IPS-18a (cell line): Measurements from ENCODE around the gene CMIP.

Source experiments
- H3K27ac ChIP-seq: one replicate; pipeline ENCODE4 v1.5.1; 2013; ENCODE audit warnings: low read length
- H3K27me3 ChIP-seq: one replicate; pipeline ENCODE4 v1.6.1; 2013; ENCODE audit warnings: mild to moderate bottlenecking, low read length; ENCODE audit not compliant: control insufficient read depth, insufficient read depth
- H3K36me3 ChIP-seq: one replicate; pipeline ENCODE4 v1.6.1; 2013; ENCODE audit warnings: low read depth, low read length; ENCODE audit not compliant: control insufficient read depth
- H3K4me1 ChIP-seq: one replicate; pipeline ENCODE4 v1.6.1; 2013; ENCODE audit warnings: low read depth, low read length; ENCODE audit not compliant: control insufficient read depth
- H3K4me3 ChIP-seq: one replicate; pipeline ENCODE4 v1.5.1; 2013; ENCODE audit warnings: low read length
- H3K9ac ChIP-seq: one replicate; pipeline ENCODE4 v1.6.1; 2013; ENCODE audit warnings: mild to moderate bottlenecking, low read length, moderate library complexity
- H3K9me3 ChIP-seq: one replicate; pipeline ENCODE4 v1.6.1; 2013; ENCODE audit warnings: low read depth, low read length; ENCODE audit not compliant: control insufficient read depth

The CMIP gene

GRCh38 chr16:81478876-81479511, 34.4 kb downstream of the CMIP start:
- H3K27ac ChIP-seq: no peak overlapping the region

GRCh38 chr16:81480606-81481206, 36.1 kb downstream of the CMIP start:
- Histone ChIP-seq H3K36me3 (no peaks in the 10 kb centered on the region), H3K4me1 (peaks cover 7% of the 10 kb centered on the region), H3K9me3 (no peaks in the 10 kb centered on the region), H3K4me3 (no peak overlapping the region), H3K27ac (no peak overlapping the region), H3K9ac (no peak overlapping the region), H3K27me3 (no peaks in the 10 kb centered on the region)

More at GRCh38 chr16:81478876-81479511, 34.4 kb downstream of the CMIP start:
- Histone ChIP-seq H3K27me3 (no peaks in the 10 kb centered on the region), H3K9ac (no peak overlapping the region), H3K4me3 (no peak overlapping the region), H3K4me1 (peaks cover 7% of the 10 kb centered on the region), H3K9me3 (no peaks in the 10 kb centered on the region), H3K36me3 (no peaks in the 10 kb centered on the region)

GRCh38 chr16:81481207-81481821, 36.7 kb downstream of the CMIP start:
- H3K27ac ChIP-seq: no peak overlapping the region
- no peaks in the 10 kb centered on the region for H3K36me3 ChIP-seq
- H3K4me3 ChIP-seq: no peak overlapping the region
- H3K4me1 ChIP-seq: peaks cover 7% of the 10 kb centered on the region
- H3K27me3 ChIP-seq: no peaks in the 10 kb centered on the region
- no peak overlapping the region for H3K9ac ChIP-seq
- H3K9me3 ChIP-seq: no peaks in the 10 kb centered on the region

GRCh38 chr16:81482329-81483063, 37.9 kb downstream of the CMIP start:
- no peak overlapping the region for H3K4me3 ChIP-seq
- no peaks in the 10 kb centered on the region for H3K9me3 ChIP-seq
- H3K27ac ChIP-seq: no peak overlapping the region
- H3K36me3 ChIP-seq: no peaks in the 10 kb centered on the region
- H3K9ac ChIP-seq: no peak overlapping the region
- no peaks in the 10 kb centered on the region for H3K27me3 ChIP-seq
- peaks cover 7% of the 10 kb centered on the region for H3K4me1 ChIP-seq

- H3K27me3 ChIP-seq: no peaks in the 10 kb centered on the region
- no peaks in the 10 kb centered on the region for H3K9me3 ChIP-seq
- H3K4me1 ChIP-seq: peaks cover 7% of the 10 kb centered on the region
- no peak overlapping the region for H3K9ac ChIP-seq
- no peak overlapping the region for H3K27ac ChIP-seq
- no peak overlapping the region for H3K4me3 ChIP-seq
- H3K36me3 ChIP-seq: no peaks in the 10 kb centered on the region
These were observed 38.7 kb downstream of the CMIP start for GRCh38 chr16:81483064-81483969.

GRCh38 chr16:81483970-81484595, 39.5 kb downstream of the CMIP start:
- no peaks in the 10 kb centered on the region for H3K27me3 ChIP-seq
- peaks cover 4% of the 10 kb centered on the region for H3K4me1 ChIP-seq

GRCh38 chr16:81484908-81485624, 40.5 kb downstream of the CMIP start:
- H3K36me3 ChIP-seq: no peaks in the 10 kb centered on the region
- no peaks in the 10 kb centered on the region for H3K27me3 ChIP-seq
- no peak overlapping the region for H3K27ac ChIP-seq
- H3K4me3 ChIP-seq: no peak overlapping the region
- H3K4me1 ChIP-seq: peaks cover 4% of the 10 kb centered on the region
- no peaks in the 10 kb centered on the region for H3K9me3 ChIP-seq
- no peak overlapping the region for H3K9ac ChIP-seq

More at GRCh38 chr16:81483970-81484595, 39.5 kb downstream of the CMIP start:
- Histone ChIP-seq H3K36me3 (no peaks in the 10 kb centered on the region), H3K27ac (no peak overlapping the region), H3K9ac (no peak overlapping the region), H3K4me3 (no peak overlapping the region), H3K9me3 (no peaks in the 10 kb centered on the region)

GRCh38 chr16:81485824-81486539, 41.4 kb downstream of the CMIP start:
- Histone ChIP-seq H3K27me3 (no peaks in the 10 kb centered on the region), H3K4me3 (no peak overlapping the region), H3K4me1 (peaks cover 4% of the 10 kb centered on the region), H3K36me3 (no peaks in the 10 kb centered on the region), H3K9me3 (no peaks in the 10 kb centered on the region), H3K27ac (no peak overlapping the region), H3K9ac (no peak overlapping the region)

GRCh38 chr16:81486540-81487061, 42.0 kb downstream of the CMIP start:
- Histone ChIP-seq H3K36me3 (no peaks in the 10 kb centered on the region), H3K27ac (no peak overlapping the region), H3K27me3 (no peaks in the 10 kb centered on the region), H3K4me1 (peaks cover 4% of the 10 kb centered on the region), H3K4me3 (no peak overlapping the region), H3K9ac (no peak overlapping the region), H3K9me3 (no peaks in the 10 kb centered on the region)
